Adipose tissue (tissue), 3 donors: ENCODE measurements around the gene NOS1. TPM values are rescaled to one million over a fixed set of nuclear protein-coding genes. Genes with fewer than 3 reads are reported as not detected.
"Not testable (repeated sequence)": the region's sequence is repeated elsewhere in the genome, so short reads cannot be mapped to it uniquely, and the experiment has no call there.

ENCODE experiments used
- H3K27ac ChIP-seq: one replicate; pipeline ENCODE4 v1.5.1; 2013; ENCODE audit warnings: low read depth, low read length
- WGBS, 3 donors: extraction: QIAGEN DNeasy Blood & Tissue Kit; methylation state at CpG; one replicate each; pipeline ENCODE4 v1.1.7; 2013; 5-methylcytosine and 5-hydroxymethylcytosine counted together
- polyA plus RNA-seq, 3 donors: library from polyadenylated mRNA; stranded (reverse); fragments of 200-250 nt; gene quantifications; one replicate each; pipeline ENCODE4 v1.2.3, GENCODE V29; 2013
- donor health status: healthy with polysubstance abuse.
- donor health status: Bipolar disorder and iron deficiency.
- donor health status: healthy.

The NOS1 gene
- polyA plus RNA-seq, 3 donors = under 0.01 to 0.13 (median 0.04) TPM

GRCh38 chr12:117196334-117196733 is 165.1 kb downstream of the NOS1 start:
- WGBS, 3 donors = 93 to 96% (median 94%) methylated on average over 6 of the region's 6 CpGs

GRCh38 chr12:117195027-117195426 is 166.4 kb downstream of the NOS1 start:
- 87 to 91% (median 87%) methylated on average over 6 to 8 of the region's 9 CpGs for WGBS, 3 donors
- not testable (repeated sequence) for H3K27ac ChIP-seq

More at GRCh38 chr12:117196334-117196733, 165.1 kb downstream of the NOS1 start:
- not testable (repeated sequence) for H3K27ac ChIP-seq

- no peak overlapping the region for H3K27ac ChIP-seq
- 93 to 98% (median 95%) methylated on average over 3 of the region's 3 CpGs for WGBS, 3 donors
Observed at GRCh38 chr12:117193903-117194302, 167.5 kb downstream of the NOS1 start.

GRCh38 chr12:117192581-117192980 is 168.8 kb downstream of the NOS1 start:
- H3K27ac ChIP-seq = not testable (repeated sequence)
- 88 to 89% (median 88%) methylated on average over 9 of the region's 9 CpGs for WGBS, 3 donors

- no peak overlapping the region for H3K27ac ChIP-seq
- WGBS, 3 donors = 68 to 88% (median 81%) methylated on average over 2 of the region's 2 CpGs
Observed at GRCh38 chr12:117192057-117192456, 169.4 kb downstream of the NOS1 start.

GRCh38 chr12:117190210-117190781 is 171.1 kb downstream of the NOS1 start, which contains the start of gene FBXO21:
FBXO21 (minus strand) TSS chr12:117190470; CDS start chr12:117190456, 14 bp downstream.
- H3K27ac ChIP-seq = peak within 1 kb of the TSS; percentile 44
- WGBS, 3 donors = 1 to 2% (median 2%) methylated on average over 48 to 59 of the region's 59 CpGs

- 0 to 1% (median 1%) methylated on average over 35 to 52 of the region's 52 CpGs for WGBS, 3 donors
- H3K27ac ChIP-seq = peak overlapping the region; percentile 44
Observed at GRCh38 chr12:117189725-117190209, 171.7 kb downstream of the NOS1 start.

- no peak overlapping the region for H3K27ac ChIP-seq
- 31 to 42% (median 31%) methylated on average over 25 of the region's 25 CpGs for WGBS, 3 donors
Observed at GRCh38 chr12:117188961-117189724, 172.3 kb downstream of the NOS1 start.

- no peak overlapping the region for H3K27ac ChIP-seq
- 86 to 95% (median 92%) methylated on average over 12 of the region's 12 CpGs for WGBS, 3 donors
Observed at GRCh38 chr12:117188121-117188665, 173.2 kb downstream of the NOS1 start.

- WGBS, 3 donors = 35 to 85% (median 81%) methylated on average over 4 of the region's 4 CpGs
Observed at GRCh38 chr12:117187421-117187820, 174.0 kb downstream of the NOS1 start.

GRCh38 chr12:117182866-117183265 is 178.6 kb downstream of the NOS1 start:
- WGBS, 3 donors = 83 to 99% (median 93%) methylated on average over 3 of the region's 3 CpGs
- no peak overlapping the region for H3K27ac ChIP-seq

More at GRCh38 chr12:117187421-117187820, 174.0 kb downstream of the NOS1 start:
- no peak overlapping the region for H3K27ac ChIP-seq

GRCh38 chr12:117181468-117181843 is 180.0 kb downstream of the NOS1 start:
- not testable (repeated sequence) for H3K27ac ChIP-seq
- 87 to 99% (median 89%) methylated on average over 8 of the region's 8 CpGs for WGBS, 3 donors

GRCh38 chr12:117180758-117181467 is 180.5 kb downstream of the NOS1 start:
- H3K27ac ChIP-seq = no peak overlapping the region
- 72 to 91% (median 81%) methylated on average over 4 of the region's 4 CpGs for WGBS, 3 donors

- no peak overlapping the region for H3K27ac ChIP-seq
- WGBS, 3 donors = 92 to 96% (median 94%) methylated on average over 2 of the region's 2 CpGs
Observed at GRCh38 chr12:117178745-117179144, 182.7 kb downstream of the NOS1 start.

GRCh38 chr12:117178301-117178700 is 183.1 kb downstream of the NOS1 start:
- WGBS, 3 donors = 88 to 97% (median 92%) methylated on average over 10 of the region's 10 CpGs
- H3K27ac ChIP-seq = no peak overlapping the region

- no peak overlapping the region for H3K27ac ChIP-seq
- WGBS, 3 donors = 96 to 98% (median 97%) methylated on average over 3 of the region's 3 CpGs
Observed at GRCh38 chr12:117172168-117172567, 189.3 kb downstream of the NOS1 start.

GRCh38 chr12:117171499-117172162 is 189.8 kb downstream of the NOS1 start:
- no peak overlapping the region for H3K27ac ChIP-seq
- WGBS, 3 donors = 81 to 89% (median 89%) methylated on average over 2 of the region's 2 CpGs

- WGBS, 3 donors = 85 to 99% (median 97%) methylated on average over 3 of the region's 3 CpGs
Observed at GRCh38 chr12:117169548-117169947, 191.9 kb downstream of the NOS1 start.

More at GRCh38 chr12:117169548-117169947, 191.9 kb downstream of the NOS1 start:
- no peak overlapping the region for H3K27ac ChIP-seq
